Measurements from ENCODE around the gene ZFYVE21. TPM values are rescaled to one million over a fixed set of nuclear protein-coding genes. Genes with fewer than 3 reads are reported as not detected.

ZFYVE21 gene
- total RNA-seq, 2 experiments from 2014 or later = 10.1 to 12.7 TPM

DNA sequence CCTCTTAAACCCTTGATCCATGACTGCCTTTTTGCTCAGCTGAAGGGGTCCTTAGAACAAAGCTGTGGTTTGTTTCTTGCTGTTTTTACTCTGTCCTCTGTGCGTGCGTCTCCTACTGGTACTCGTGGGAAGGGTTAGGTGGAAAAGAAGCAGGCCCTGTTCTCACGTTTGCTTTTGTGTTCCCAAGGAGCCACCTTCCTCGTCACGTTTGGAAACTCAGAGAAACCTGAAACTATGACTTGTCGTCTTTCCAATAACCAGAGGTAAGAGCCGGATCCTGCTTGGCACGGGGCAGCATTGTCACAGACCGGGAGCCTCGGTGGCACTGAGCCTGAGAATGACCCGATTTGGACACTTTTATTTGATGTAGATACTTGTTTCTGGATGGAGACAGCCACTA lies 13.1 kb downstream of the ZFYVE21 start:
- H3K9me3 Mint-ChIP-seq (ENCODE audit: low read depth) = no peaks in the 10 kb centered on the region
- no peak for DNase-seq
- H3K4me1 Mint-ChIP-seq = no peaks in the 10 kb centered on the region
- intact Hi-C loops (cut with DNase I, micrococcal nuclease) = no loop called here
- no peak for ATAC-seq
- H3K4me3 Mint-ChIP-seq = no peak overlapping the region
- H3K36me3 Mint-ChIP-seq (ENCODE audit: low read depth) = peaks cover 2% of the 10 kb centered on the region
- CTCF ChIA-PET = interaction anchor here (0.6 kb wide), 1 partner anchor 1737 kb away, joined by 3 read pairs; no protein-coding TSS in a partner anchor
- POLR2A ChIA-PET = no interaction called here
- no peaks in the 10 kb centered on the region for H3K27me3 Mint-ChIP-seq
- no peak overlapping the region for H3K27ac Mint-ChIP-seq

DNA sequence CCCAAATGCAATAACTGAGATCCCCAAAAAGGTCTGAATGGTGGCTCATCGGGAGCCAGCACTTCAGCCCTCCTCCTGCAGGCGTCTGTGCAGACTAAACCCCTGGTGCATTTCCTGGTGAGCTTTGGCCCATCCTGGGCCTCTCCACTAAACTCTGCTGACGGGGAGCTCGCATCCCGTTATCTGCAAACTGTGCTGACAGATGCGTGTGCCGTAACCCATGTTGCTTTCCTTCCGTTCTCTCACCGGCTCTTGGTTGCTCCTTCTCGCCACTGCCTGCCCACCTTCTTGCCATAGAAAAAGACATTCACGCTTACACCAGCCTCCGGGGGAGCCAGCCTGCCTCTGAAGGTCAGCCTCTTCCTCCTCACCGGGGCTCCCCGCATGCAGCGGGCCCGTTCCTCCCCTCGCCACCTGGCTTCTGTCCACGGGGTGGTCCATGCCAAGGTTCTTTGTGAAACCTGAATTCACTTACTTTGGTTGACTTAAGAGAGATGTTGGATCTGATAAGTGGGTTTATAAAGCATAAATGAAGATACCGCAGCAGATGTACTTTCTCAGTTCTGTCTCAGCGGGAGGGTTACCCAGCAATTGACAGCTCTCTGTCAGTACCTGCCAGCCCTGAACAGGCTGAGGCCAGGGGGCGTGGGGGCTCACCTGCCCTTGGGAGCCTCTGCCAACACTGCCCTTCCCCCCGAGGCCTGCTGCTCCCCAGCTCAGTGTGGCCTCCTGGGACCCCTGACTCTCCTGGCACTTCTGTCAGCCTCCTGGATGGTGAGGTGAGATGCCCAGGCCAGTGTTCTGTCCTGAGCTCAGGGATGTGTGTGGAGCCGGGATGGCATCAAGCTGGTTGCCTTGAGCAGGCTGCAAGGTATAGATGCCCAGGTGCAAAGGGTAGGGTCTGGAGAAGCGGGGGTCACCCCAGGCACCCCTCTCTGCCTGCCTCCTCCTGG lies 14.2 kb downstream of the ZFYVE21 start:
- peaks cover 2% of the 10 kb centered on the region for H3K36me3 Mint-ChIP-seq (ENCODE audit: low read depth)
- DNase-seq = no peak
- H3K27ac Mint-ChIP-seq = no peak overlapping the region
- H3K4me1 Mint-ChIP-seq = no peaks in the 10 kb centered on the region
- H3K4me3 Mint-ChIP-seq = no peak overlapping the region
- ChIA-PET CTCF (interaction anchor here (0.6 kb wide), 1 partner anchor 24 kb away, joined by 5 read pairs; no protein-coding TSS in a partner anchor), POLR2A (no interaction called here)
- H3K9me3 Mint-ChIP-seq (ENCODE audit: low read depth) = no peaks in the 10 kb centered on the region
- no peak for ATAC-seq
- no peaks in the 10 kb centered on the region for H3K27me3 Mint-ChIP-seq
- intact Hi-C loops (cut with DNase I, micrococcal nuclease) = no loop called here

DNA sequence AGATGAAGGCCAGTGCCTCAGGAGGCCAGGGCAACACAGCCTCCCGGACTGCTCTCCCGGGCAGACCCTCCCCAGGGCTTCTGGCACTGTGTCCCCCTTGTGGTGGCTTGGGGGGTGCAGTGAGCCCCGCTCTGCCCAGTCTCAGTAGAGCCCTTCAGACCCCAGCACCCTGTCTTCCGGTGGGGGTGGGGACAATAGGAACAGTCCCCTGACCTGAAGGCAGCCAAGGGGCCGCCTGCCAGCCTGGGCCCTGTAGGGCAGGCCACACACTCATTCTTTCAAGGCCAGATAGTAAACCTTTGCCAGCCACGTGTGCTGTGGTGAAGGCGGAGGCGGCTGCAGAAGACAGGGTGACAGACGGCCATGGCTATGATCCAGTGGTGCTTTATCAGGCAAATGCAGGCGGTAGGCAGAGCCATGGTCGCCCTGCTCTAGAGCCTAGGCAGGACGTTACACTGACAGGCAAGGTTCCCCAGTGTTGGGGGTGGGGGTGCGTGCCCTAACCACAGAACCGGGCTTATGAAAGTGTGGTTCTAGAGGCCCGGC lies 15.0 kb downstream of the ZFYVE21 start:
- H3K27ac Mint-ChIP-seq = no peak overlapping the region
- ChIA-PET POLR2A (no interaction called here), CTCF (no interaction called here)
- intact Hi-C loops (cut with DNase I, micrococcal nuclease) = no loop called here
- H3K4me1 Mint-ChIP-seq = no peaks in the 10 kb centered on the region
- H3K36me3 Mint-ChIP-seq (ENCODE audit: low read depth) = peaks cover 2% of the 10 kb centered on the region
- no peak overlapping the region for H3K4me3 Mint-ChIP-seq
- no peak for ATAC-seq
- no peak for DNase-seq
- H3K9me3 Mint-ChIP-seq (ENCODE audit: low read depth) = no peaks in the 10 kb centered on the region
- H3K27me3 Mint-ChIP-seq = no peaks in the 10 kb centered on the region

DNA sequence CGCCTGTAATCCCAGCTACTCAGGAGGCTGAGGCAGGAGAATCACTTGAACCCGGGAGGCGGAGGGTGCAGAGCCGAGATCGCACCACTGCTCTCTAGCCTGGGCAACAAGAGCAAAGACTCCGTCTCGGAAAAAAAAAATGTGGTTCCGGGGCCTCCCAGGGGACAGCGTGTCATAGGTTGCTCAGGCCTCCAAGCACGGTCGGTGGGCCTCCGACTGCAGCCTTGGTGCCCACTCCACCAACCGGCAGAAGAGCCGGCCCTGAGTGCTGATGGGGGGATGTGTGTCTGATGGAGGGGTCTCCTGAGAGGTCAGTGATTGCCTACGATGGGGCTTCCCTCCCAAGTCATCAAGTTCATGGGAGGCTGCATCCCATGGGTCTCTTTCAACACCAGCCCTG lies 15.9 kb downstream of the ZFYVE21 start:
- Mint-ChIP-seq H3K4me3 (no peak overlapping the region), H3K27ac (no peak overlapping the region), H3K36me3 (ENCODE audit: low read depth) (peaks cover 2% of the 10 kb centered on the region), H3K27me3 (no peaks in the 10 kb centered on the region), H3K4me1 (no peaks in the 10 kb centered on the region), H3K9me3 (ENCODE audit: low read depth) (no peaks in the 10 kb centered on the region)
- ChIA-PET CTCF (interaction anchor here (0.7 kb wide), 1 partner anchor 160 kb away, joined by 3 read pairs; no protein-coding TSS in a partner anchor), POLR2A (no interaction called here)
- no peak for DNase-seq
- intact Hi-C loops (cut with DNase I, micrococcal nuclease) = no loop called here
- no peak for ATAC-seq

DNA sequence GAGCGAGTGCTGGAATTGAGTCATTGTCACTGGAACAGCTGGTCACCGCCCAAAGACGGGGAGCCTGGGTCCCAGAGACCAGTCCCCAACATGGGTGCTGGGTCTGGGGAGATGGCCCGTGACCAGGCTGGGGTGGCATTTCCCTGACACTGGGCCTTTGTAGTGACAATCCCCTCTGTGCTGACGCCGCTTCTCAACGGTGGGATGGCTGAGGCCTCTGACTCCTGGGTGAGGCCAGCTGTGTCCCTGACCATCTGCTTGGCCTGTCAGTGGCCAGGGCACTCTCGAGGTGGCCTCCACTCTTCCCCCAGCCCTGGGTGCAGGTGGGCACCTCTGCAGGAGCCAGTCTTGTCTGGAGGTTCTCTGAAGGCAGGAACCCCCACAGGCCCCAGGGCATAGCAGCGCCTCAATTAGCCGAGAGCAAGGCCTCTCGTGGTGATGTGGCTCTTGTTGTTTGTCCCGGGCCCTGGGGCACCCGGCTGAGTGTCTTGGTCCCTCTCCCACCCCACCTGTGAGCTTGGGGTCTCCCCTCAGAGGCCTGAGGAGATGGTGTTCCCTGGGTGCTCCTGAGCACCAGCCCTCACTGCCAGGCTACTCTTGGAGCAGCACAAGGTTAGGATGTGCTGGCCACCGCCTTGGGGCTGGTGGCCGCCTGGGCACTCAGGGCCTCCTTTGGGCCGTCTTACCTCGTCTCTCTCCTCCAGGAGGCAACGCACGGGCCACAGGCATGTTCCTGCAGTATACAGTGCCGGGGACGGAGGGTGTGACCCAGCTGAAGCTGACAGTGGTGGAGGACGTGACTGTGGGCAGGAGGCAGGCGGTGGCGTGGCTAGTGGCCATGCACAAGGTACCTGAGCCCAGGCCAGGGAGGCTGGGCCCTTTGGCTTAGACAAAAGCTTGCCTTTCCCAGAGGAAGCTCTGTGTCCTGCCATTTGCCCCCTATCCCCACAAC lies 16.6 kb downstream of the ZFYVE21 start:
- Mint-ChIP-seq H3K36me3 (ENCODE audit: low read depth) (peaks cover 2% of the 10 kb centered on the region), H3K4me3 (no peak overlapping the region), H3K9me3 (ENCODE audit: low read depth) (no peaks in the 10 kb centered on the region), H3K4me1 (no peaks in the 10 kb centered on the region), H3K27me3 (no peaks in the 10 kb centered on the region), H3K27ac (no peak overlapping the region)
- ChIA-PET POLR2A (no interaction called here), CTCF (interaction anchor here (0.7 kb wide), 2 partner anchors 160 to 400 kb away, joined by 3 read pairs; no protein-coding TSS in a partner anchor)
- DNase-seq = no peak
- intact Hi-C loops (cut with DNase I, micrococcal nuclease) = no loop called here
- ATAC-seq = no peak

DNA sequence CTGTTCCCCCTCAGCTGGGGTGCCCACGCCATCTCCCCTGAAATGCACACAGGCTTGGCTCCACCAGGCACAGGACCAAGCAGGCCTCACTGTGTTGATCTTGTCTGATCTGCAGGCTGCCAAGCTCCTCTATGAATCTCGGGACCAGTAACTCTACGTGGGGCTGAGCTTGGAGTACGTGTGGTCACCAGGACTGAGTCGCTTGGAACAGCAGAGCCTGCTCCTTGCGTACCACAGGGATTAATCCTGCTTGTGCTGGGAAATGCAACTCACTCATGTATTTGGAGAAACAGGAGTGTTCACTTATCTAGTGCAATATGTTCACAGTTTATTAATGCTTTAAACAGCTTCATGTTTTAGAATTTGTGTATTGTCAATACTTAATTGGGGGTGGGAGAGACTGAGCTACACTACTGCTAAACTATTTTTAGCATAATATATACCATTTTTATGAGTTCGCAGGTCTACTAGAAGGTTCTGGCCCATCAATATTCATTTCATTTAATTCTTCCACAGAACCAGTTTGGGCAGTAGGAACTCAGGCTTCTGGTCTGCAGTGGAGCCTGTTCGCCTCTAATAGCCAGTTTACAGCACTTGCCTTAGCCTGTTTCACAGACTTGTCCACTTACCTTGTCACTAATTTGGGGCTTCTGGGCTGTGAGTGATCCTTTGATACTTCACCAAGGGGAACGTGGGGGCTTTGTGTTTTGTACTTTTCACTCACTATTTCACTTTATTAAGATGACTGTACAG lies 17.4 kb downstream of the ZFYVE21 start:
- Mint-ChIP-seq H3K4me1 (no peaks in the 10 kb centered on the region), H3K9me3 (ENCODE audit: low read depth) (no peaks in the 10 kb centered on the region), H3K27ac (no peak overlapping the region), H3K4me3 (no peak overlapping the region), H3K36me3 (ENCODE audit: low read depth) (peaks cover 3% of the 10 kb centered on the region), H3K27me3 (no peaks in the 10 kb centered on the region)
- DNase-seq (no peak), ATAC-seq (no peak)
- ChIA-PET POLR2A (no interaction called here), CTCF (interaction anchor here (0.5 to 0.7 kb wide), 2 partner anchors 214 to 399 kb away, joined by 3 read pairs; no protein-coding TSS in a partner anchor)
- intact Hi-C loops (cut with DNase I, micrococcal nuclease) = no loop called here

DNA sequence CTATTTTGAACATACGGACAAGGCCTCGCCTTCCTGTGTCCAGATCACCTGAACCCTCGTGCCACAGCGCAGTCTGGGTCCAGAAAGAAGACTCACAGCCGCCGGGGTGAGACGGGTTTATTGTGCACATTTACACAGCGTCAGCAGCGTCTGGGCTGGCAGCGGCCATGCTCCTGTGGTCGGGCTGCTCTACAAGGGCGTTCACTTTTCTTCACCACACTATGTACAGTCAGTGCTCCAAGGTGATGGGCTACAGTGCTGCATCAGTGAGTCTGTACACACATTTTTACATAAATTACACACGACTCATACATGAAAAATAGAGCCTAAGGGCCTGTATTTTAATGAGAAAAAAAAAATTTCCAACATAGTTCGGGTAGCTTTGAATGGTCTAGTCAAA lies 18.0 kb downstream of the ZFYVE21 start:
- Mint-ChIP-seq H3K9me3 (ENCODE audit: low read depth) (no peaks in the 10 kb centered on the region), H3K4me1 (no peaks in the 10 kb centered on the region), H3K36me3 (ENCODE audit: low read depth) (peaks cover 5% of the 10 kb centered on the region), H3K27ac (no peak overlapping the region), H3K27me3 (no peaks in the 10 kb centered on the region), H3K4me3 (no peak overlapping the region)
- ChIA-PET CTCF (interaction anchor here (0.5 kb wide), 1 partner anchor 215 kb away, joined by 3 read pairs; no protein-coding TSS in a partner anchor), POLR2A (no interaction called here)
- ATAC-seq = no peak
- DNase-seq = no peak
- intact Hi-C loops (cut with DNase I, micrococcal nuclease) = no loop called here

DNA sequence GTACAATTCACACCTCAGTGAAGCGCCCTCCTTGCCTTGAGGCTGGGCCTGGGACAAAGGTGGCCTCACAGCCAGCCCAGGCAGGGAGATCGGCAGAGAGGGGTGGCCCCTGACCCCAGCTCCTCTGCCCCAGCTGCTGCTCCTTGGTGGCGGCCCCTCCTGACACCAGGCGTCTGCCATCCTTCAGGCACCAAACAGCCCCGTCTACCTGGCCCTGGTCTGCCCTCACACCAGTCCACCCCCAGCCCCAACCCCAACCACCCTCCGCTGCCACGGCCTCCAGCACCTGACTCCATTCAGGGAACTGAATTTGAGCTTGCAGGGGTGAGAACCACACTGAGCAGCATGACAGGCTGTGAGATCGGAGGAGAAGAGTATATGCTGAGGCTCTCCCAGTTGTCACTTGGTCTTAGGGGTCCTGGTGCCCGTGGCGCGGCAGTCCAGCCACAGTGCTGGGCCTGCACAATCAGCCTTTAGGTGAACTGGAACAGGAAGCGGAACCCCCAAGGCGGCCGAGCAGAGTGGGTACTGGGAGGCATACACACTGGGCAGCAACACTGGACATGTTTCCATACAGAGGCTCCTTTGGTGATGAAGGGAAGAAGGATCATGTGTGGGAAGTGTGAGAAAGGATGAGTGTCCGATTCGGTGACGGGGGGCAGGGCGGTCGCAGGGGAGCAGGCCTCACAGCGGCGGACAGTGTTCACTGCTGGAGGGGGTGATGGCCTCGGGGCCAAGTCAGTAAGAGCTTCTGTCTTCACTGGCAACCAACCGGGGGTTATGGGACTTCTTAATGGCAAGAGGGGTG lies 18.7 kb downstream of the ZFYVE21 start:
- Mint-ChIP-seq H3K4me3 (no peak overlapping the region), H3K36me3 (ENCODE audit: low read depth) (peaks cover 5% of the 10 kb centered on the region), H3K9me3 (ENCODE audit: low read depth) (no peaks in the 10 kb centered on the region), H3K27ac (no peak overlapping the region), H3K27me3 (no peaks in the 10 kb centered on the region), H3K4me1 (no peaks in the 10 kb centered on the region)
- CTCF ChIA-PET = no interaction called here
- no peak for DNase-seq
- ATAC-seq = no peak
- intact Hi-C loops (cut with DNase I, micrococcal nuclease) = no loop called here
- POLR2A ChIA-PET = no interaction called here

DNA sequence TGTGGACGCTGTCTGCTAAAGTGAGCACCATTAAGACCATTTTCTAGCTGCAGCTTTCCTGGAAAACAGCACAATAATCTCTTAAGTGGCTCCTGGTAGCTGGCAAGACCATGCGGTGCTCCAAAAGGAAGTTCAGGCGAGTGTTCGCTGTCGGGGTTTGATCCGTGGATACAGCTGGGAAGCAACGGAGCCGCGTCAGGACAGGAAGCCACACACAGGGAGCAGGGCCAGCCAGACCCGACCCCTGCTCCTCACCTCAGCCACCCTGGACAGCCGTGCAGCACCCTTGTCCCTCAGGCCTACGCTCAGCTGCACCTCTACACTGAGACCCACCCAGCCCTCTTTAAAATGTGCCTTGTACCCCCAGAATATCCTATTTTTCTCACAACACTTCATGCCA lies 19.4 kb downstream of the ZFYVE21 start:
- Mint-ChIP-seq H3K27me3 (no peaks in the 10 kb centered on the region), H3K27ac (no peak overlapping the region), H3K9me3 (ENCODE audit: low read depth) (no peaks in the 10 kb centered on the region), H3K4me3 (no peak overlapping the region), H3K4me1 (no peaks in the 10 kb centered on the region), H3K36me3 (ENCODE audit: low read depth) (peaks cover 4% of the 10 kb centered on the region)
- ChIA-PET POLR2A (no interaction called here), CTCF (interaction anchor here (0.6 kb wide), 2 partner anchors 22 to 144 kb away, joined by 3 to 5 read pairs; no protein-coding TSS in a partner anchor)
- intact Hi-C loops (cut with DNase I, micrococcal nuclease) = no loop called here
- DNase-seq (no peak), ATAC-seq (no peak)

DNA sequence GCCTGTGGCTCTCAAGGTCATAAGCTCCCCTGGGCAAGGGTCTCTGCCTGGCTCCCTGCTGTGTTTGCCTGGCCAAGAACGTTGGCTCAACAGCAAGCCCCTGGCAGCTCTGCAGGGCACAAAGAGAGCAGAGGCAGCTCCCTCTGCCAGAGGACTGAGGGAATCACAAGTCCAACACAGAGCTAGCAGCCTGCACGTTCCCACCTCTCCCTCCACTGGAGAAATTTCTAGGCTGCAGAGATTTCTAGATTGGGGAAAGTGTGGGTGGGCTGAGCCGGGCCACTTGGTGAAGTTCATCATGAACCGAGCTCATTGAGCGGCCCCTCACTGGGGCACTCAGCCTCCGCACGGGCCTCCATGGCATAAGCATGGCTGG lies 19.8 kb downstream of the ZFYVE21 start:
- Mint-ChIP-seq H3K4me1 (no peaks in the 10 kb centered on the region), H3K27me3 (no peaks in the 10 kb centered on the region), H3K4me3 (no peak overlapping the region), H3K36me3 (ENCODE audit: low read depth) (peaks cover 4% of the 10 kb centered on the region), H3K9me3 (ENCODE audit: low read depth) (no peaks in the 10 kb centered on the region), H3K27ac (no peak overlapping the region)
- DNase-seq = no peak
- CTCF ChIA-PET = interaction anchor here (0.6 kb wide), 3 partner anchors 22 to 143 kb away, joined by 3 to 5 read pairs (median 3); no protein-coding TSS in a partner anchor
- no peak for ATAC-seq
- intact Hi-C loops (cut with DNase I, micrococcal nuclease) = no loop called here
- POLR2A ChIA-PET = no interaction called here

Measured in activated CD4-positive, alpha-beta T cell treated with anti-CD3 and anti-CD28 coated beads for 36 hours (primary cell).